ENCODE data around the gene WNT9A.

Gene WNT9A

GRCh38 chr1:227941509-227942020 is 6.2 kb downstream of the WNT9A start:
- DNase-seq: no peak

DNA sequence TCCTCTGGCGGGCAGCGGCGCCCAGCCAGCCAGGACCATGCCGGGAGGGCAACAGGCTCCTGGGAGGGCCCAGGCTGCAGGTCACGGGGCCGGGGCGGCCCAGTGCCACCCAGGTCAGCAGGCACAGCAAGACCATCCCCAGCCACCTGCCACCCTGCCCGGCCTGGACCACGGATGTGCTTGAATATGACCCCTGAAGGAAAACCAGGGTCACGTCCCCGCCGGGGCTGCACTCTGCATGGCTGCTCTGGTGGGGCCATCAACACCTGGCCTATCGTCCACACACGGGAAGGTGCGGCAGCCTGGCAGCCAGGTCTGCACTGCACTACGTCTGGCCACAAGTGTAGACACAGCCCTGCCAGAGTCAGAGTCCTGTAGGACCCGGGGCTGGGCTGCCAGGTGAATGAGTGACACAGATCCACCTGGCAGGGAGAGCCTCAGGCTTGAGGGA is 6.9 kb downstream of the WNT9A start:
- no peak for DNase-seq

- DNase-seq: no peak
These were observed 7.7 kb downstream of the WNT9A start for GRCh38 chr1:227939791-227940771.

GRCh38 chr1:227938911-227939790 is 8.6 kb downstream of the WNT9A start:
- no peak for DNase-seq

DNA sequence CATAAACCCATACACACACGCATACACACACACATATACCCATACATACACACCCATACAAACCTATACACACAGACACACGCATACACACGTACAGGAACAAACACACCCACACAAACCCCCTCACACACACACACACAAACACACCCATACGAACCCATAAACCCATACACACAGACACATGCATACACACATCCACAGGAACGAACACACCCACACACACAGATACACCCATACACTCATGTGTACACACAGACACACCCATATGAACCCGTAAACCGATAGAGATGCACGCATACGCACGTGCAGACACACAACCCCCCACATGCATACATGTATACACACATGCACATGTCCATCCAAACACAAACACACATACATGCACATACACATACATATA is 9.5 kb downstream of the WNT9A start:
- DNase-seq: no peak

GRCh38 chr1:227937838-227938145 is 9.9 kb downstream of the WNT9A start:
- no peak for DNase-seq

- DNase-seq: no peak
These were observed 10.5 kb downstream of the WNT9A start for GRCh38 chr1:227937031-227937837.

DNA sequence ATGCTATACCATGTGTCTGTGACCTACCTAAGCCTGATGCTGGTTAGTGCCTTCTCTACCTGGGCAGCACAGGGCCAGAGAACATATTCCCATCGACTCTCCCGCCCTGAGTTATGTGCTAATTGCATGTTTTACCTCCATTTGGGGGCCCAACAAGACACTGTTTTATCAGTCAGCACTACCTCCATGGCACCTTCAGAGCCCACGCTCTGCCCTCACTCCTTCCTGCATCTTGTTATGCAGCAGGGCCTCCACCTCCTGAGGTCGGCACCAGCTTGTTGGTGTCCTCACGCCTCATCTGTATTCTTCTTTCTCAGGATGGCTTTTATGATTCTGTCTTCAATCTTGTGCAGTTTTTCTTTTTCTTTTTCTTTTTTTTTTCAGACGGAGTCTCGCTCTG is 11.9 kb downstream of the WNT9A start:
- DNase-seq: no peak

DNA sequence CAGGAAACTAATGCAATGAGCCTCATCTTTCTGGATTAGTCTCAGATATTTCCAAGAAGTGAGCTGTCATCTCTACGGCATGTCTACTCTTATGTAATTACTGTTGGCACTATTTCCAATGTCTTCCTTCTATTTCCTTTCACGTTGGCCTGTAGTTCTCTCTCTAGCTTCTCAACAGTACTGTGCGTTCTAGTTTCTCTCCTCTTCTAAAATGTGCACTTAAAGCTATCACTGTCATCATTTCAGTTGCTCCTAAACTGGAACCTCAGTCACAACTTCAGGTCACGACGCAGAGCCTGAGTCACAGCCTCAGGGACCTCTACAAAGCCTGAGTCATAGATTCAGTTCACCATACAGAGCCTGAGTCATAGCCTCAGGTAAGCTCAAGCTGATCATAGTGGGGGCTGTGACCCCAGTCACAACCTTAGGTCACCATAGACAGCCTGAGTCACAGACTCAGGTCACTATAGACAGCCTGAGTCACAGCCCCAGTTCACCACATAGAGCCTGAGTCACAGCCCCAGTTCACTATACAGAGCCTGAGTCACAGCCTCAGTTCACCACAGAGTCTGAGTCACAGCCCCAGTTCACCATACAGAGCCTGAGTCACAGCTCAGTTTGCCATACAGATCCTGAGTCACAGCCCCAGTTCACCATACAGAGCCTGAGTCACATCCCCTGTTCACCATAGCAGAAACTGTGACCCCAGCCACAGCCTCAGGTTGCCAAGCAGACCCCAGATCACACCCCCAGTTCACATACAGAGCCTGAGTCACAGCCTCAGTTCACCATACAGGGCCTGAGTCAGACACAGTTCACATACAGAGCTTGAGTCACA is 13.0 kb downstream of the WNT9A start:
- peak; percentile 57 for DNase-seq

DNA sequence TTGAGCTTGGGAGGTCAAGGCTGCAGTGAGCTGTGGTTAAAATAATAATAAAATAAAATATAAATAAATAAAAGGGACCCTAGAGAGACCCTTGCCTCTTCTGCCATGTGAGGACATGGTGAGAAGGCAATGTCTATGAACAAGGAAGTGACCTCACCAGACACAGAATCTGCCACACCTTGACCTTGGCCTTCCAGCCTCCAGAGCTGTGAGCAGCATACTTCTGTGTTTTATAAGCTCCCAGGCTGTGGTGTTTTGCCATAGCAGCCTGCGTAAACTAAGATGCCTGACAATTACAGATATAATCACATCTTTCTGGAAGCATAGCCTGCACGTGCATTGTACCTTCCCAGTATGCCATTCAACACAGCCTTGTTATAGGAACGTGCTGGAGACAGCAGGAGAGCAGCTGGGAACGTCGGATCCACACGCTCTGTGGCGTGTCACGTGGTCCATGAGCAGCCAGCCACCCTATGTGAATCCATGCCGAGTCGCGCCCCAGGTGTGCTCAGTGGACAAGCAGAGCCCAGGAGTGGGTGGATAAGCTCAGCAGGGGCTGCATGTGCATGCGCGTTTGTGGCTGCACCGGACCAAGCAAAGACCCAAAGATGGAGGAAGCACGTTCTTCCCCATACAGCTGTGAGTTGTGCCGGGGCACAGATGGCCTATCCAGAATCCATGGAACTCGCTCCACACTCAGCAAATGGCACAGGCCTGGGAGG is 17.8 kb downstream of the WNT9A start:
- DNase-seq: no peak

GRCh38 chr1:227928811-227929375 is 18.8 kb downstream of the WNT9A start:
- DNase-seq: no peak

GRCh38 chr1:227927971-227928741 is 19.6 kb downstream of the WNT9A start:
- no peak for DNase-seq

DNA sequence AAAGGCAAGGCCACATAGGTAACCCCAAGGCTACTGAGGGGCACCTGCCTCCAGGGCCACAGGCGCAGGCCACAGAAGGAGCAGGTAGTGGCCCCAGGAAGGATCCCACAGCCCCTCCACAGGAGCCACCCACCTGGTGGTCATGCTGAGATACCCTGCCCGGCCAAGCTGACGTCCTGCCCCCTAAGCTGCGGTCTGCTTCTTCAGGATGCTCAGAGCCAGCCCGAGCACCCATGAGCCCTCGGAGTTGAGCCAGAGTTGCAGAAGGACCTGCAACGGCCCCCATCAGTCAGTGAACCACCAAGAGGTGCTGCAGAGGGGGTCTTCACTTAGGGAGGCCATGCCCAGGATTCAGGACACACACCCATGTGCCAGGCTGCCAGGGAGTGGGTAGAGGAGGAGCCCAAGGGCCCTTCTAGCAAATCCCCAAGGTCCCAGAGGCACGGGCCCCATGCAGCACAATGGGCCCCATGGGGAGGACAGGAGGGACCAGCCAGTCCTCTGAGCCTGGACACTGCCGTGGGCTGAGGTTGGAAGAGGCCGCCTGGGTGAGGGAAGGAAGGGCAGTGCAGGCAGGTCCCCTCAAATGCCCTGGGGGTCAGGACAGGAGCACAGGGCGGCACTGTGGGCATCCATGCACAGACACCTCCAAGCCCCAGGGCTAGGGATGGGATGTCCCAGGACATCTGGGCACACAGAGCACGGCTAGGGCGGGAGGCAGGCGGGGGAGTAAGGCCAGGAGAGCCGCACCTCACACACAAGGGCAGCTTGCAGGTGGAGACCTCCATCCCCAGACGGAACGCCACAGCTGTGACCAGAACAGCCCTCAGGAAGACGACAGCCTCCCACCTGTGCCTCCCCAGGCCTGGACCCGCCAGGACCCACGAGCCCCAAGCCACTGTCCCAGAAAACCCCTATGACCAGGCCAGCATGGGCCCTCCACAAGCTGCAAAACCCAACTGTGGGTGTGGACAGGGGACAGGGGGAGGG is 20.5 kb downstream of the WNT9A start:
- DNase-seq: no peak

DNA sequence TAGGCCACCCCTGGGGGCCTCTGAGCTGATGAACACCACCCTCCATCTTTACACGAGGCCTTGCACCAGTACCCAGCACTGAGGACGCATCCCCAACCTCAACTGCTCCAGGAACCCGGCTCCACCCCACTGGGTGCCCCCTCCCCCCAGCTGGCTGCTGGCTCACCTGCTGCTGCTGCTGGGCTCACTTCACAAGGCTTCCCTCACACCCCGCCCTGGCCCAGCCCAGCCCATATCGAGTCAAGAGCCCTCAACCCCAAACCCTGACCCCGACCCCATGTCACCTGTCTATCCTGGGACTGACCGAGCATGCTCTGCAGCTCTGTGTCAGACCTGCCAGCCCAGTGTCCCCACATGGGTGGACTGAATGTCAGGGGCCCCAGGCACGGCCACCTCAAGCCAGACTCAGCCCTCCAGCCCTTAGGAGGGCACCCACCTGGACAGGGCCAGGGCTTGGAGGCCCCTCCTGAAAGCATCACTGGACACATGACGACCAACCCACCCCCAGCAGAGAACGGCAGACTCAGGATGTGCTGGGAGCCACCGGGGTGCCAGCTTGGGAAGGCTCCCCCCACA is 21.4 kb downstream of the WNT9A start:
- no peak for DNase-seq

GRCh38 chr1:227925582-227926198 is 22.0 kb downstream of the WNT9A start:
- no peak for DNase-seq

GRCh38 chr1:227924833-227925574 is 22.7 kb downstream of the WNT9A start:
- DNase-seq: no peak
